ENCODE results near the gene KLRC1. TPM values are rescaled to one million over a fixed set of nuclear protein-coding genes. Genes with fewer than 3 reads are reported as not detected.
"Not testable (repeated sequence)": the region's sequence is repeated elsewhere in the genome, so short reads cannot be mapped to it uniquely, and the experiment has no call there.

Gene KLRC1
- total RNA-seq, 1 donor from 2014 or later: not detected

- no peak for TF ChIP-seq CTCF (IDR thresholded peaks at IDR 0.05; ENCODE audit: partially characterized antibody, unreplicated experiment)
- no peak overlapping the region for H3K4me3 Mint-ChIP-seq (ENCODE audit: unreplicated experiment)
- peaks cover 11% of the 10 kb centered on the region for H3K36me3 Mint-ChIP-seq (ENCODE audit: unreplicated experiment)
- no peaks in the 10 kb centered on the region for H3K4me1 Mint-ChIP-seq (ENCODE audit: low read depth, unreplicated experiment)
- DNase-seq: no peak
- H3K27me3 Mint-ChIP-seq (ENCODE audit: unreplicated experiment): no peaks in the 10 kb centered on the region
- peaks cover 6% of the 10 kb centered on the region for H3K9me3 Mint-ChIP-seq (ENCODE audit: unreplicated experiment)
- no peak overlapping the region for H3K27ac Mint-ChIP-seq (ENCODE audit: unreplicated experiment)
Observed at GRCh38 chr12:10454531-10454930, 1.4 kb upstream of the KLRC1 start.

GRCh38 chr12:10448236-10448635 lies 4.9 kb downstream of the KLRC1 start:
- Mint-ChIP-seq H3K36me3 (ENCODE audit: unreplicated experiment) (no peaks in the 10 kb centered on the region), H3K27me3 (ENCODE audit: unreplicated experiment) (no peaks in the 10 kb centered on the region), H3K27ac (ENCODE audit: unreplicated experiment) (no peak overlapping the region), H3K4me1 (ENCODE audit: low read depth, unreplicated experiment) (no peaks in the 10 kb centered on the region), H3K4me3 (ENCODE audit: unreplicated experiment) (no peak overlapping the region), H3K9me3 (ENCODE audit: unreplicated experiment) (no peaks in the 10 kb centered on the region)
- DNase-seq: no peak
- no peak for TF ChIP-seq CTCF (IDR thresholded peaks at IDR 0.05; ENCODE audit: partially characterized antibody, unreplicated experiment)

GRCh38 chr12:10446052-10446451 lies 7.1 kb downstream of the KLRC1 start:
- H3K9me3 Mint-ChIP-seq (ENCODE audit: unreplicated experiment); H3K27me3 Mint-ChIP-seq (ENCODE audit: unreplicated experiment); DNase-seq; H3K36me3 Mint-ChIP-seq (ENCODE audit: unreplicated experiment); H3K4me1 Mint-ChIP-seq (ENCODE audit: low read depth, unreplicated experiment); H3K4me3 Mint-ChIP-seq (ENCODE audit: unreplicated experiment); H3K27ac Mint-ChIP-seq (ENCODE audit: unreplicated experiment): not testable (repeated sequence)

GRCh38 chr12:10441144-10441543 lies 12.0 kb downstream of the KLRC1 start:
- H3K4me1 Mint-ChIP-seq (ENCODE audit: low read depth, unreplicated experiment); H3K4me3 Mint-ChIP-seq (ENCODE audit: unreplicated experiment): not testable (repeated sequence)

GRCh38 chr12:10439608-10440274 lies 13.4 kb downstream of the KLRC1 start:
- H3K27ac Mint-ChIP-seq (ENCODE audit: unreplicated experiment); H3K9me3 Mint-ChIP-seq (ENCODE audit: unreplicated experiment); H3K4me1 Mint-ChIP-seq (ENCODE audit: low read depth, unreplicated experiment); H3K4me3 Mint-ChIP-seq (ENCODE audit: unreplicated experiment); DNase-seq; H3K36me3 Mint-ChIP-seq (ENCODE audit: unreplicated experiment); H3K27me3 Mint-ChIP-seq (ENCODE audit: unreplicated experiment): not testable (repeated sequence)

More at GRCh38 chr12:10441144-10441543, 12.0 kb downstream of the KLRC1 start:
- H3K27ac Mint-ChIP-seq (ENCODE audit: unreplicated experiment); H3K27me3 Mint-ChIP-seq (ENCODE audit: unreplicated experiment); H3K36me3 Mint-ChIP-seq (ENCODE audit: unreplicated experiment); DNase-seq; H3K9me3 Mint-ChIP-seq (ENCODE audit: unreplicated experiment): not testable (repeated sequence)

- H3K27me3 Mint-ChIP-seq (ENCODE audit: unreplicated experiment); H3K4me1 Mint-ChIP-seq (ENCODE audit: low read depth, unreplicated experiment): not testable (repeated sequence)
Observed at GRCh38 chr12:10437601-10438000, 15.6 kb downstream of the KLRC1 start.

GRCh38 chr12:10435816-10436215 lies 17.4 kb downstream of the KLRC1 start, which contains the start of gene KLRC2:
TSS of gene KLRC2 (minus strand) at chr12:10436010. CDS start at chr12:10435986, 24 bp downstream.
- H3K4me1 Mint-ChIP-seq (ENCODE audit: low read depth, unreplicated experiment); H3K9me3 Mint-ChIP-seq (ENCODE audit: unreplicated experiment); H3K36me3 Mint-ChIP-seq (ENCODE audit: unreplicated experiment); H3K27me3 Mint-ChIP-seq (ENCODE audit: unreplicated experiment); H3K27ac Mint-ChIP-seq (ENCODE audit: unreplicated experiment); DNase-seq; H3K4me3 Mint-ChIP-seq (ENCODE audit: unreplicated experiment): not testable (repeated sequence)

More at GRCh38 chr12:10437601-10438000, 15.6 kb downstream of the KLRC1 start:
- not testable (repeated sequence) for H3K36me3 Mint-ChIP-seq (ENCODE audit: unreplicated experiment); DNase-seq; H3K27ac Mint-ChIP-seq (ENCODE audit: unreplicated experiment); H3K4me3 Mint-ChIP-seq (ENCODE audit: unreplicated experiment); H3K9me3 Mint-ChIP-seq (ENCODE audit: unreplicated experiment)

- not testable (repeated sequence) for H3K9me3 Mint-ChIP-seq (ENCODE audit: unreplicated experiment); H3K4me3 Mint-ChIP-seq (ENCODE audit: unreplicated experiment); H3K36me3 Mint-ChIP-seq (ENCODE audit: unreplicated experiment); H3K4me1 Mint-ChIP-seq (ENCODE audit: low read depth, unreplicated experiment); H3K27ac Mint-ChIP-seq (ENCODE audit: unreplicated experiment); DNase-seq; H3K27me3 Mint-ChIP-seq (ENCODE audit: unreplicated experiment)
Observed at GRCh38 chr12:10430623-10431022, 22.6 kb downstream of the KLRC1 start.

GRCh38 chr12:10425938-10426337 lies 27.2 kb downstream of the KLRC1 start:
- H3K4me3 Mint-ChIP-seq (ENCODE audit: unreplicated experiment); H3K27me3 Mint-ChIP-seq (ENCODE audit: unreplicated experiment); H3K9me3 Mint-ChIP-seq (ENCODE audit: unreplicated experiment); H3K36me3 Mint-ChIP-seq (ENCODE audit: unreplicated experiment); H3K27ac Mint-ChIP-seq (ENCODE audit: unreplicated experiment); DNase-seq; H3K4me1 Mint-ChIP-seq (ENCODE audit: low read depth, unreplicated experiment): not testable (repeated sequence)

- not testable (repeated sequence) for H3K27me3 Mint-ChIP-seq (ENCODE audit: unreplicated experiment); H3K27ac Mint-ChIP-seq (ENCODE audit: unreplicated experiment); H3K9me3 Mint-ChIP-seq (ENCODE audit: unreplicated experiment); H3K36me3 Mint-ChIP-seq (ENCODE audit: unreplicated experiment); H3K4me3 Mint-ChIP-seq (ENCODE audit: unreplicated experiment); H3K4me1 Mint-ChIP-seq (ENCODE audit: low read depth, unreplicated experiment); DNase-seq
Observed at GRCh38 chr12:10424260-10424899, 28.8 kb downstream of the KLRC1 start.

All from glutamatergic neuron (in vitro differentiated cells).